ENCODE measurements around the gene CHST15.

CHST15 gene

DNA sequence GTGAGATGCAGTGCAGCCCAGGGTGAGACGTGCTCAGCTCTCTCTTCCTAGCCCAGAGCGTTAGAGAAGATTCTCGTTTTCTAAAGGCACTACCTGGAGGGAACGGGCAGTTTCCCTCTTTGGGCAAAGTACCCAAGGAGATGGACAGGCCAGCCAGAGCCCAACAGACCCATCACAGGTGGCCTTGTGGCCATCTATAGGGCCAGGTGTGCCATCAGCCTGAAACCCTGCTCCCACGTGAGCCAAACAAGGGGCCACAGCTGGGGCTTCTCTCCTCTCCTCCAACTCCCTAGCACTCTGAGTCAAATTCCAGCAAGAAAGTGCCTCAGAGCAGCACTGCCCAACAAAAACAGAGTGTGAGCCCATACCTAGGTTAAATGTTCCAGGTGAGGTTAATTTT lies 22.3 kb downstream of the CHST15 start:
- Histone ChIP-seq H3K9me3 (no peaks in the 10 kb centered on the region), H3K27me3 (peaks cover 3% of the 10 kb centered on the region), H3K4me1 (ENCODE audit: control insufficient read depth in 1 of 2, insufficient read depth in 1 of 2, low read depth in 1 of 2, low read length in 1 of 2) (peaks cover 56 to 72% of the 10 kb centered on the region in 2 experiments), H3K4me3 (ENCODE audit: low read depth in 1 of 2, low read length in 1 of 2) (no peak overlapping the region), H3K36me3 (peaks cover 46% of the 10 kb centered on the region), H3K27ac (peak overlapping the region; percentile 67)
- TF ChIP-seq, protein P1, sequence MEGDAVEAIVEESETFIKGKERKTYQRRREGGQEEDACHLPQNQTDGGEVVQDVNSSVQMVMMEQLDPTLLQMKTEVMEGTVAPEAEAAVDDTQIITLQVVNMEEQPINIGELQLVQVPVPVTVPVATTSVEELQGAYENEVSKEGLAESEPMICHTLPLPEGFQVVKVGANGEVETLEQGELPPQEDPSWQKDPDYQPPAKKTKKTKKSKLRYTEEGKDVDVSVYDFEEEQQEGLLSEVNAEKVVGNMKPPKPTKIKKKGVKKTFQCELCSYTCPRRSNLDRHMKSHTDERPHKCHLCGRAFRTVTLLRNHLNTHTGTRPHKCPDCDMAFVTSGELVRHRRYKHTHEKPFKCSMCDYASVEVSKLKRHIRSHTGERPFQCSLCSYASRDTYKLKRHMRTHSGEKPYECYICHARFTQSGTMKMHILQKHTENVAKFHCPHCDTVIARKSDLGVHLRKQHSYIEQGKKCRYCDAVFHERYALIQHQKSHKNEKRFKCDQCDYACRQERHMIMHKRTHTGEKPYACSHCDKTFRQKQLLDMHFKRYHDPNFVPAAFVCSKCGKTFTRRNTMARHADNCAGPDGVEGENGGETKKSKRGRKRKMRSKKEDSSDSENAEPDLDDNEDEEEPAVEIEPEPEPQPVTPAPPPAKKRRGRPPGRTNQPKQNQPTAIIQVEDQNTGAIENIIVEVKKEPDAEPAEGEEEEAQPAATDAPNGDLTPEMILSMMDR (IDR thresholded peaks at IDR 0.05) = no peak

DNA sequence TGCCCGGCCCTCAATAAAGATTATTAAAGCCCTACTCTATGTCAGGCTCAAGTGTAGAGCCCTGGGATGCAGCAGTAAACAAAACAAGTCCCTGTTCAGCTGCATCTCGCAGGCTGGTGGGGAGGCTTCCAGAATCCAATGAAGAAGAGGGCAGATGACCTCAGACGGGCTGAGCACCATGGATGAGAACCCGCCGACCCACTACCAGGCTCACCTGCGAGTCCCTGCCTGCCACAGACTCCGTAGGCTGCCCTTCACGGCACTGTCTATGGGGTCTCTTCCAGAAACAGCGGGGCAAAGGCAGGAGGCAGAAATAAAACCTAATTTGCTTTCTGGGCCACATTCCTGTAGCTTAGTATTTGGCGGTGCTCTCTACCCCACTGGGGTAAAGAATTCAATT lies 22.7 kb downstream of the CHST15 start:
- Histone ChIP-seq H3K4me1 (ENCODE audit: control insufficient read depth in 1 of 2, insufficient read depth in 1 of 2, low read depth in 1 of 2, low read length in 1 of 2) (peaks cover 61 to 72% of the 10 kb centered on the region in 2 experiments), H3K9me3 (no peaks in the 10 kb centered on the region), H3K4me3 (ENCODE audit: low read depth in 1 of 2, low read length in 1 of 2) (no peak overlapping the region), H3K27ac (peak overlapping the region; percentile 5), H3K36me3 (peaks cover 41% of the 10 kb centered on the region), H3K27me3 (peaks cover 3% of the 10 kb centered on the region)
- TF ChIP-seq, protein P1 (IDR thresholded peaks at IDR 0.05) = no peak

DNA sequence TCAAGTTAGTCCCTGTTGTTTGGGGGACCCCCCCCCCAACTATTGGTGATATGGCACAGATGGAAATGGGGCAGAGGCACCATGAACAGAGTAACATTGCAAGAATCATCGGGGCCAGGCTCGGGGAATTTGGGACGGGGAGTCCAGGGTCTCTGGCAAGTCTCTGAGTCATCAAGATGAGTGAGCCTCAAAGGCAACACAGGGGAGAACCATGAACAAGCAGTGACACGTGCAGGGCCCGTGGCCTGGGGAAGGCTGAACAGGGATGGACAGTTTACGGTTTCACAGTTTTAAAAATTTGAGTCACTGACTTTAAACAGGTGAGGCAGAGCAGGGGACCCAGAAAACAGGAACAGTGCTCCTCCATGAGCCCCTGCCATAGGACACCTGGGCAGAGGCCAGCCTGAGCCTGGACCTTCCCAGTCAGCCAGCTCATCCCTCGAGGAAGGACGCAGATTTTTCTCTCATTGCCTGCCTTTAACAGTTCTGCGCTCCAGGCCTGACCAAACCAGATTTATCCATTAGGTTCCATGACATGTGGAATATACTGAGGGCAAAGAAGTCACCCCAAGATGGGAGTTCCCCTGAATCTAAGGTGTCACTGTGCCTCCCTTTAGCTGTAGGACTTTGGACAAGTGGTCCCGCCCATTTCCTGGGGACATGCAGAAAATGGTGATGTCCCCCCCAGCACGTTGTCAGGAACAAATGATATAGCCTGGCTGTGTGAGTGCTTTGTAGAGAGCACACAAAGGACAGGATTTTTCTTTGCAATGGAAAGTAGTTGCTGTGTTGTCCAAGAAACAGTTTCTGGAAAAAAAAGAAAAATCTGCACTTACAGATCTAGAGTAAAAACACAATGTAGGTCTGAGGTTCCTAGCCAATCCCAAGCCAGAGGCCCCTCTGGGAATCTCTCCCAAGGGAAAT lies 23.8 kb downstream of the CHST15 start:
- Histone ChIP-seq H3K4me1 (ENCODE audit: control insufficient read depth in 1 of 2, insufficient read depth in 1 of 2, low read depth in 1 of 2, low read length in 1 of 2) (peaks cover 66 to 74% of the 10 kb centered on the region in 2 experiments), H3K4me3 (ENCODE audit: low read depth in 1 of 2, low read length in 1 of 2) (no peak overlapping the region), H3K9me3 (no peaks in the 10 kb centered on the region), H3K36me3 (peaks cover 36% of the 10 kb centered on the region), H3K27me3 (peaks cover 3% of the 10 kb centered on the region), H3K27ac (peak overlapping the region; percentile 87)
- TF ChIP-seq, protein P1 (IDR thresholded peaks at IDR 0.05) = no peak

DNA sequence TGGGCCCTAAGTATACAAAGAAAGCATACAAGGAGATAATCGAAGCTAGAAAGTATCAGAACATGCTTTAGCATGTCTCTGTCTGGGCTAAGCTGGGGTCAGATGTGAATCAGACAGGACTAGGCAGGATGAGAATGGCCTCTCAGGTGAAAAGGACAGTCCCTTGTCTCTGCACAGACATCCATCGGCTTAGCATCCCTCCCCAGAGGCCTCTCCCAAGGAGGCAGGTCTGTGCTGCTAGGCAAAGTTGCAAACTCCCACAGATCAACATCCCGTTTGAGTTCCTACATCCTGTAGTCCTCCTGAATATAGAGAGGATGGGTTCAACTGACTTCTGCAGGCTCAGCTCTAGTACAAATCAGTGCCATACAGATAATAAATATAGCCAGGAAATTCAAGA lies 24.5 kb downstream of the CHST15 start:
- TF ChIP-seq, protein P1 (IDR thresholded peaks at IDR 0.05) = no peak

DNA sequence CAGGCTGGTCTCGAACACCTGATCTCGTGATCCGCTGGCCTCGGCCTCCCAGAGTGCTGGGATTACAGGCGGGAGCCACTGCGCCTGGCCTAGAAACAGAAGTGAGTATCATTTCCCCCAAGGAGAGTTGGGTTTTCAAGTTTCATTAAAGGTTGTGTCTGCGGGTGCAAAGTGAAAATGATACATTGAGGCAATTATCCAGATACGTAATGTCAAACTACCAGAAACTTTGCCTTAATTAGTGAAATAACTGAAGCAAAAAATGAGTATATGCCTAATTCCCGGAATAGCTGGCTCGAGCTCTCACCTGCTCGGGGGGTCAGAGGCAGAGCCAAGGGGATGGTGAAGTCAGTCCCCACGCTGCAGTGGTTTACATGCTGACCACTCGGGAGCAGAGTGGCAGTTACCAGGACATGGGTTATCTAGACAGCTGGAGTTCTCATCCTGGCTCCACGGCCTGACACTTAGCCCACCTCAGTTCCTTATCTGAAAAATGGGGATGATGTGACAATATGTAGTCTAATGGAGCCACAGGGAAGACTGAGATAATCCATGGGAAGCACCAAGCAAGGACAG lies 25.5 kb downstream of the CHST15 start:
- no peaks in the 10 kb centered on the region for H3K9me3 ChIP-seq
- peak overlapping the region; percentile 87 for H3K27ac ChIP-seq
- H3K4me1 ChIP-seq (ENCODE audit: control insufficient read depth in 1 of 2, insufficient read depth in 1 of 2, low read depth in 1 of 2, low read length in 1 of 2) = peaks cover 64 to 67% of the 10 kb centered on the region in 2 experiments
- peak overlapping the region in 1 of 2 experiments; percentile 35 for H3K4me3 ChIP-seq (ENCODE audit: low read depth in 1 of 2, low read length in 1 of 2)
- peaks cover 3% of the 10 kb centered on the region for H3K27me3 ChIP-seq
- peaks cover 53% of the 10 kb centered on the region for H3K36me3 ChIP-seq
- TF ChIP-seq, protein P1 (IDR thresholded peaks at IDR 0.05) = no peak

More for the DNA sequence above, 24.5 kb downstream of the CHST15 start:
- H3K27me3 ChIP-seq = peaks cover 3% of the 10 kb centered on the region
- peaks cover 65 to 72% of the 10 kb centered on the region in 2 experiments for H3K4me1 ChIP-seq (ENCODE audit: control insufficient read depth in 1 of 2, insufficient read depth in 1 of 2, low read depth in 1 of 2, low read length in 1 of 2)
- no peaks in the 10 kb centered on the region for H3K9me3 ChIP-seq
- no peak overlapping the region for H3K4me3 ChIP-seq (ENCODE audit: low read depth in 1 of 2, low read length in 1 of 2)
- H3K27ac ChIP-seq = peak overlapping the region; percentile 87
- peaks cover 43% of the 10 kb centered on the region for H3K36me3 ChIP-seq
